ENCODE measurements around the gene POLR2F. TPM values are rescaled to one million over a fixed set of nuclear protein-coding genes. Genes with fewer than 3 reads are reported as not detected.
A peak's percentile ranks its signal among the peaks of the same experiment; 100 is the strongest.

POLR2F gene
- total RNA-seq, 1 experiment from 2014 or later, result 141 TPM

DNA sequence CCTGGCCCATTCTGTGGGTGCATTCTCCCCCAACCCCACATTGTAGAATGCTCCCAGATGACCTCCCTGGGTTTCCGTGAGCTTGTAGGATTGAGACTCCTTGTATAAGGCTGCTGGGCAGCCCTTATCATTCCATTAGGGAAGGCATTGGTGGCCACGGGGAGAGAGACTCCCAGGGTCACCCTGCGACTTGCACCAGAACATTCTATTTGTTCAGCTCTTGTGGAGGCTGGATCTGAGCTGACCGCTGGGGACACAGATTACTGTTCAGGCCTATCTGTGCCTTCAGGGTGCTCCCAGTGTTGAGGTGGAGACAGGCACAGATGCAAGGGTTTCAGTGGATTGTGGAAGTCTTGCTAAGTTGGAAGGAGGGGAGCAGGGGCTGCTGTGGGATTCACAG is 29.6 kb upstream of the POLR2F start:
- Mint-ChIP-seq H3K27ac (peak overlapping the region; percentile 55 to 91 (median 55); a peak in 3 of 7 replicates), H3K27me3 (ENCODE audit: low read depth) (no peaks in the 10 kb centered on the region; the same call in 1 of the 2 replicates)
- H3K79me2 ChIP-seq (ENCODE audit: insufficient read depth, low read length), result no peaks in the 10 kb centered on the region

More for the DNA sequence above, 29.6 kb upstream of the POLR2F start:
- H2AFZ ChIP-seq (ENCODE audit: low read length), result no peak overlapping the region
- H2BK5ac ChIP-seq (ENCODE audit: insufficient read length, low read length), result no peak overlapping the region
- H2BK15ac ChIP-seq (ENCODE audit: low read depth, low read length), result no peak overlapping the region; the same call in 1 of the 2 replicates
- H4K8ac ChIP-seq (replicated peaks; ENCODE audit: insufficient read length, low read depth, low read length), result no peak overlapping the region
- no peak overlapping the region for H3K4ac ChIP-seq (ENCODE audit: low read depth, low read length)
- H3K18ac ChIP-seq (ENCODE audit: insufficient read length, low read depth, low read length), result no peak overlapping the region
- 0 out of 4 replicates have a peak, but pooled peaks cover 0 to 3% of the 10 kb centered on the region in 2 experiments for H3K4me1 Mint-ChIP-seq
- H3K79me1 ChIP-seq (ENCODE audit: insufficient read depth, low read depth, low read length, poor library complexity, severe bottlenecking), result no peaks in the 10 kb centered on the region
- no peak overlapping the region for H3K4me3 Mint-ChIP-seq
- H4K20me1 ChIP-seq (ENCODE audit: control insufficient read depth, insufficient read depth, insufficient read length), result no peaks in the 10 kb centered on the region
- no peaks in the 10 kb centered on the region for H3K9me3 Mint-ChIP-seq
- H2AK5ac ChIP-seq (ENCODE audit: insufficient read length, low read length), result no peak overlapping the region
- no peaks in the 10 kb centered on the region for H3K9me3 ChIP-seq (ENCODE audit: control insufficient read depth, low read depth, low read length)
- H3K27ac ChIP-seq (ENCODE audit: insufficient read length, low read depth, low read length), result no peak overlapping the region
- no peak overlapping the region for H4K91ac ChIP-seq (ENCODE audit: insufficient read length, low read depth, low read length)
- no CpG with 5 or more reads among the region's 4 CpGs for WGBS (ENCODE audit: extremely low coverage, insufficient read length, low lambda C conversion rate)
- H3K23me2 ChIP-seq (ENCODE audit: insufficient read length, low read depth, low read length, poor library complexity, severe bottlenecking), result peaks cover 2% of the 10 kb centered on the region
- H4K5ac ChIP-seq (ENCODE audit: insufficient read length, low read depth, low read length), result no peak overlapping the region
- H3T11ph ChIP-seq (ENCODE audit: low read length), result no peak overlapping the region
- no peak overlapping the region for H2BK12ac ChIP-seq (ENCODE audit: insufficient read length, low read depth, low read length)
- H3K4me2 ChIP-seq (ENCODE audit: insufficient read depth, insufficient read length, low read length), result no peak overlapping the region
- no peak overlapping the region for H2BK20ac ChIP-seq (ENCODE audit: low read depth, low read length, poor library complexity, severe bottlenecking)
- no peaks in the 10 kb centered on the region for H3K27me3 ChIP-seq (ENCODE audit: insufficient read depth, low read length)
- no peak for DNase-seq
- H3K14ac ChIP-seq (ENCODE audit: insufficient read depth, low read length), result no peak overlapping the region; the same call in 1 of the 2 replicates
- H3K23ac ChIP-seq (ENCODE audit: insufficient read length, low read depth, low read length), result no peak overlapping the region
- no peak overlapping the region for H2BK120ac ChIP-seq (ENCODE audit: low read depth, low read length, poor library complexity, severe bottlenecking)
- H3K9ac ChIP-seq (ENCODE audit: extremely low read depth, insufficient read length, low read length), result no peak overlapping the region
- TF ChIP-seq, protein P1, sequence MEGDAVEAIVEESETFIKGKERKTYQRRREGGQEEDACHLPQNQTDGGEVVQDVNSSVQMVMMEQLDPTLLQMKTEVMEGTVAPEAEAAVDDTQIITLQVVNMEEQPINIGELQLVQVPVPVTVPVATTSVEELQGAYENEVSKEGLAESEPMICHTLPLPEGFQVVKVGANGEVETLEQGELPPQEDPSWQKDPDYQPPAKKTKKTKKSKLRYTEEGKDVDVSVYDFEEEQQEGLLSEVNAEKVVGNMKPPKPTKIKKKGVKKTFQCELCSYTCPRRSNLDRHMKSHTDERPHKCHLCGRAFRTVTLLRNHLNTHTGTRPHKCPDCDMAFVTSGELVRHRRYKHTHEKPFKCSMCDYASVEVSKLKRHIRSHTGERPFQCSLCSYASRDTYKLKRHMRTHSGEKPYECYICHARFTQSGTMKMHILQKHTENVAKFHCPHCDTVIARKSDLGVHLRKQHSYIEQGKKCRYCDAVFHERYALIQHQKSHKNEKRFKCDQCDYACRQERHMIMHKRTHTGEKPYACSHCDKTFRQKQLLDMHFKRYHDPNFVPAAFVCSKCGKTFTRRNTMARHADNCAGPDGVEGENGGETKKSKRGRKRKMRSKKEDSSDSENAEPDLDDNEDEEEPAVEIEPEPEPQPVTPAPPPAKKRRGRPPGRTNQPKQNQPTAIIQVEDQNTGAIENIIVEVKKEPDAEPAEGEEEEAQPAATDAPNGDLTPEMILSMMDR (conservative IDR thresholded peaks at IDR 0.05), result no peak
- H3K56ac ChIP-seq (ENCODE audit: insufficient read length, low read depth, low read length), result no peak overlapping the region
- no peaks in the 10 kb centered on the region for H3K4me1 ChIP-seq (ENCODE audit: insufficient read depth, low read length)
- peaks cover 0 to 48% (median 27%) of the 10 kb centered on the region in 3 experiments; a peak in 6 of 7 replicates for H3K36me3 Mint-ChIP-seq (ENCODE audit: insufficient read depth in 1 of 3, low read depth in 3 of 3)

All from H9 (cell line).